Measurements from ENCODE around the gene GCLM.
"Not testable (repeated sequence)": the region's sequence is repeated elsewhere in the genome, so short reads cannot be mapped to it uniquely, and the experiment has no call there.

The GCLM gene

GRCh38 chr1:93909146-93910050 is at the start of gene GCLM:
Gene GCLM (minus strand): TSS chr1:93909430. CDS start chr1:93909163, 267 bp downstream.
- peak; percentile 82 to 83 for DNase-seq (ENCODE audit: low read depth in 1 of 2, low spot score in 1 of 2)

GRCh38 chr1:93958726-93959100 is 49.5 kb upstream of the GCLM start:
- DNase-seq (ENCODE audit: low read depth in 1 of 2, low spot score in 1 of 2): no peak

- no peak for DNase-seq (ENCODE audit: low read depth in 1 of 2, low spot score in 1 of 2)
Measured at GRCh38 chr1:93958032-93958725, 48.9 kb upstream of the GCLM start.

- no peak for DNase-seq (ENCODE audit: low read depth in 1 of 2, low spot score in 1 of 2)
Measured at GRCh38 chr1:93955765-93956164, 46.5 kb upstream of the GCLM start.

GRCh38 chr1:93947002-93947686 is 37.9 kb upstream of the GCLM start:
- DNase-seq (ENCODE audit: low read depth in 1 of 2, low spot score in 1 of 2): not testable (repeated sequence)

- DNase-seq (ENCODE audit: low read depth in 1 of 2, low spot score in 1 of 2): no peak
Measured at GRCh38 chr1:93938461-93939145, 29.4 kb upstream of the GCLM start.

- no peak for DNase-seq (ENCODE audit: low read depth in 1 of 2, low spot score in 1 of 2)
Measured at GRCh38 chr1:93937997-93938396, 28.8 kb upstream of the GCLM start.

GRCh38 chr1:93925206-93925605 is 16.0 kb upstream of the GCLM start:
- no peak for DNase-seq (ENCODE audit: low read depth in 1 of 2, low spot score in 1 of 2)

GRCh38 chr1:93919780-93920179 is 10.6 kb upstream of the GCLM start:
- no peak for DNase-seq (ENCODE audit: low read depth in 1 of 2, low spot score in 1 of 2)

- DNase-seq (ENCODE audit: low read depth in 1 of 2, low spot score in 1 of 2): no peak
Measured at GRCh38 chr1:93917302-93917701, 8.1 kb upstream of the GCLM start.

GRCh38 chr1:93910880-93911279 is 1.6 kb upstream of the GCLM start:
- not testable (repeated sequence) for DNase-seq (ENCODE audit: low read depth in 1 of 2, low spot score in 1 of 2)

GRCh38 chr1:93910305-93910704 is 1.1 kb upstream of the GCLM start:
- no peak for DNase-seq (ENCODE audit: low read depth in 1 of 2, low spot score in 1 of 2)

GRCh38 chr1:93908394-93909145 is 660 bp downstream of the GCLM start:
- peak; percentile 24 to 43 for DNase-seq (ENCODE audit: low read depth in 1 of 2, low spot score in 1 of 2)

- DNase-seq (ENCODE audit: low read depth in 1 of 2, low spot score in 1 of 2): no peak
Measured at GRCh38 chr1:93907718-93908117, 1.5 kb downstream of the GCLM start.

GRCh38 chr1:93906480-93906879 is 2.8 kb downstream of the GCLM start:
- DNase-seq (ENCODE audit: low read depth in 1 of 2, low spot score in 1 of 2): no peak

- DNase-seq (ENCODE audit: low read depth in 1 of 2, low spot score in 1 of 2): no peak
Measured at GRCh38 chr1:93905734-93906133, 3.5 kb downstream of the GCLM start.

GRCh38 chr1:93905051-93905450 is 4.2 kb downstream of the GCLM start:
- no peak for DNase-seq (ENCODE audit: low read depth in 1 of 2, low spot score in 1 of 2)

- DNase-seq (ENCODE audit: low read depth in 1 of 2, low spot score in 1 of 2): no peak
Measured at GRCh38 chr1:93904228-93904627, 5.0 kb downstream of the GCLM start.

GRCh38 chr1:93900723-93901504 is 8.3 kb downstream of the GCLM start:
- DNase-seq (ENCODE audit: low read depth in 1 of 2, low spot score in 1 of 2): no peak

Data from activated CD4-positive, alpha-beta T cell treated with anti-CD3 and anti-CD28 coated beads, Interleukin-2, amount 50 U/mL, for 24 hours (primary cell).